ENCODE data around the gene ROR2.

- TF ChIP-seq CTCF (IDR thresholded peaks at IDR 0.05; ENCODE audit: low read depth, low read length, missing input control) (no peak), TAF1 (conservative IDR thresholded peaks at IDR 0.05) (no peak), ZBTB33 (IDR thresholded peaks at IDR 0.05) (no peak)
Measured at GRCh38 chr9:91946653-91947488, 3.2 kb downstream of the ROR2 start.

All from liver (tissue), 3 donors.